ENCODE results near the gene FAM83F.

Gene FAM83F

GRCh38 chr22:40076702-40077645, 82.2 kb downstream of the FAM83F start:
- DNase-seq: no peak

GRCh38 chr22:40077646-40078016, 82.9 kb downstream of the FAM83F start:
- no peak for DNase-seq

- no peak for DNase-seq
Measured at GRCh38 chr22:40081662-40082061, 86.9 kb downstream of the FAM83F start.

DNA sequence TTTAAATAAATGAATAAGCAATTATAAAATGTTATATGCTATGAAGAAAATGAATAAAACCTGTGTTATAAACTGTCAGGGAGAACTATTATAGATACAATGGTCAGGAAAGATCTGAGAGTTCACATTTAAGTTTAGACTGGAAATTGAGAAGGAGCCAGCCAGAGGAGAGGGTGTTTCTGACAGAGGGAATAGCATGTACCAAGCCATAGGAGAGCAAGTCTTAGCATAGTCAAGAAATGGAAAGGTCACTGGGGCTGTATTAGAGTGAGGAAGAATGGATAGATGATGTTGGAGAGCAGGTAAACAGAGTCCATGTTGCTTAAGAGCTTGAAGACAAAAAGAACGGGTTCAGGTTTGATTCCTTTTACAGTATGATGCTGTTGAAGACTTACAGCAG, 87.4 kb downstream of the FAM83F start:
- no peak for DNase-seq

DNA sequence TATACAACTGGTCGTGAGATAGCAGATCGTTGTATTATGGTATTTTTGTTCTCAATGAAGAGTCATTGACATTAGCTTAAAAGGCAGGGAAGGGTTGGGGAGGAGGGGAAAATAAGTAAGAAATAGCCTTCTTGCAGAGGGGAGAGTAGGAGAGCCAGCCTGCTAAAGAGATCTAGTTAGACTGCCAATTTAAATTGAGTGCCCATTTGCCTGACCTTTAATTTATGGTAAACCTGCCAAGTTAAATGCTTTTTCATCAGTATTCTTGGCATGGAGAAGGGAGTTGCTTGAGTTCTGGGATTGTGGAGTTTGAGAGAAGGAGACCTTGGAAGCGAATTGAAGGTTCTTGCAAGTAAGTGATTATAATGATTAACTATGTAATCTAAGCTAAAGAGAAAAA, 89.0 kb downstream of the FAM83F start:
- DNase-seq: no peak

GRCh38 chr22:40084246-40084645, 89.5 kb downstream of the FAM83F start:
- DNase-seq: no peak

- no peak for DNase-seq
Measured at GRCh38 chr22:40088818-40089217, 94.1 kb downstream of the FAM83F start.
